ENCODE measurements around the gene PRRC2C.
"Not testable (repeated sequence)": the region's sequence is repeated elsewhere in the genome, so short reads cannot be mapped to it uniquely, and the experiment has no call there.

The PRRC2C gene

DNA sequence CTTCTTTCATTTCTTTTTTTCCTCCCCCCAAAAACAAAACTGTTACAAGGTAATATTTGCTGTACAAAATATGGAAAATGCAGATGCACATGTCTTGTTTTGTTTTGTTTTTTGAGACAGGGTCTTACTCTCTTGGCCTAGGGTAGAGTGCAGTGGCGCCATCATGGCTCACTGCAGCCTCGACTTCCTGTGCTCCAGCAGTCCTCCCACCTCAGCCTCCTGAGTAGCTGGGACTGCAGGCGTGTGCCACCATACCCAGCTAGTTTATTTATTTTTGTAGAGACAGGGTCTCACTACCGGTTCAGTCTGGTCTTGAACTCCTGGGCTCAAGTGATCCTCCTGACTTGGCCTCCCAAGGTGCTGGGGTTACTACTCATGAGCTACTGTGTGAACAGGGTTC is 15.5 kb downstream of the PRRC2C start:
- no peak for DNase-seq (ENCODE audit: low read depth)

- no peak for DNase-seq (ENCODE audit: low read depth)
These were observed 16.1 kb downstream of the PRRC2C start for GRCh38 chr1:171501305-171502024.

DNA sequence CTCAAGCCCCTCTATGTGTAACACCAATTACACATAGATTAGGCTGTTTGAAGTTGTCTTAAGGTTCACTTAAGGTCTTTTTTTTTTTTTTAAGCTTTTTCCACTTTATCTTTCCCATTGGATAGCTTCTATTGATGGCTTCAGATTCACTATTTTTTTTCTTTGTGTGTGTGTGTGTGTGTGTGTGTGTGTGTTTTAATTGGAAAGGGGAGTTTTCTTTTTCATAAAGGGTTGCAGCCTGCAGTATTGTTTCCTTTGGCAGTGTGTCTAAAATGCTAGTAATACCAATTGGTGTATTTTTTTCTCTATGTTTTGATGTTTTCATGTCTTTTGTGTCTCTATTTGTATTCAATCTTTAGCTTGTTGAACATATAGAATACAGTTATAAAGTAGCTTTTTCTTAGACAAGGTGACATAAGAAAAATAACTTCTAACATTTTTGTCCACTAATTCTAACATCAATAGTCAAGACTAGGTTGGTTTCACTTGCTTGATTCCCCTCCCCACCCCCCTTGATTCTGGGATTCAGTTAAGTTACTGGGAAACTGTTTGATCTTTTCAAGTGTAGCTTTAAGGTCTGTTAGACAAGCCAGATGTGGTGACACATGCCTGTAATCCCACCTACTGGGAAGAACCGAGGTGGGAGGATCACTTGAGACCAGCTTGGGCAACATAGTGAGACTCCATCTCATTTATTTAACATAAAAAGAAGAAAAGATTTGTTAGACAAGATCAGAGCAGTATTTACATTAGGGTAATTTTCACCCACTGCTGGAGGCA is 21.4 kb downstream of the PRRC2C start:
- no peak for DNase-seq (ENCODE audit: low read depth)

DNA sequence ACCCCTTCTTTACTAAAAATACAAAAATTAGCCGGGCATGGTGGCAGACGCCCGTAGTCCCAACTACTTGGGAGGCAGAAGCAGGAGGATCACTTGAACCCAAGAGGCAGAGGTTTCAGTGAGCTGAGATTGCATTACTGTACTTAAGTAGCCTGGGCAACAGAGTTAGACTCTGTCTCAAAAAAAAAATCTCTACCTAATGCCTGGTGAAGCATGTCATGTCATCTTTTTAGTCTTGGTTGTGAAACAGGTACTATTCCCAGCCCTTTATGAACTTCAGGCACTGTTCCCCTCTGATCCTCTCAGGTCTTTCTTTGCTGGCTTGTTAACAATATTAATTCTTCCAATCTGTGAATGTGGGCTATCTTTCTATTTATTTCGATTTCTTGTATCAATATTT is 22.1 kb downstream of the PRRC2C start:
- no peak for DNase-seq (ENCODE audit: low read depth)

DNA sequence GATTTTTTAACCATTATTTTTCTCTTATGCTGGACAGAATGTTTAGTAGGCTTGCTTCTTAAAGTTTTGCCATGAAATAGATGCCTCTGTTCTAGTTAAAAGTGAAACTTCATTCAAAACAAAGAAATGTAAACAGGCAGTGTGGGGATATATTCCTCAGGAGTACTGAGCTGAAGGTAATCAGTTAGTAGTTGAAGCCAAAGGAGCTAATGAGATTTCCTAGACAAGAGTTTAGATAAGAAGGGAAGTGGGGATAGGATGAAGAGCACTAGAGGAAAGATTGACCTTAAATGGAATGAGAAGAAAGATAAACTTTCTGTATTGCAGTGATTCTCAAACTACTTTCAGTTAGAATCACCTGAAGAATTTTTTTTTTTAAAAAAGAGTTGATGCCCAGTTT is 23.9 kb downstream of the PRRC2C start:
- no peak for DNase-seq (ENCODE audit: low read depth)

GRCh38 chr1:171513743-171514142 is 28.4 kb downstream of the PRRC2C start:
- DNase-seq (ENCODE audit: low read depth) = no peak

DNA sequence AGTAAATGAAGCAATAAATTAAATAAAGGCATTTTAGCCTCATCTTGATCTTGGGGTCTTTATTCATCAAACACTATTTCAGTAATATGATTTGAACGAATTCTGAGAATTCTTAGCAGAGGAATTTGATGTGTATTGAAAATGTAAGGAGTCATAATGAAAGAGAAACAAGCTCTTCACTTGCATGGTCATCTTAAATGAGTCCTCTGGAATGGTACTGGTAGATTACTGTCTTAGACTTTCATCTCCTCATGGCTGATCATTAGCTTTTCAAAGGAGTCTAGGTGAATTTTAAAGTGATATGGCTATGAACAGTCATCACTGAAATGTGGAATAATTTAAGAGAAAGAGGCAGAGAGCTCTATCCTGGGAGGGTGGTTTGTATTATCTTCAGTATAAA is 30.0 kb downstream of the PRRC2C start:
- no peak for DNase-seq (ENCODE audit: low read depth)

DNA sequence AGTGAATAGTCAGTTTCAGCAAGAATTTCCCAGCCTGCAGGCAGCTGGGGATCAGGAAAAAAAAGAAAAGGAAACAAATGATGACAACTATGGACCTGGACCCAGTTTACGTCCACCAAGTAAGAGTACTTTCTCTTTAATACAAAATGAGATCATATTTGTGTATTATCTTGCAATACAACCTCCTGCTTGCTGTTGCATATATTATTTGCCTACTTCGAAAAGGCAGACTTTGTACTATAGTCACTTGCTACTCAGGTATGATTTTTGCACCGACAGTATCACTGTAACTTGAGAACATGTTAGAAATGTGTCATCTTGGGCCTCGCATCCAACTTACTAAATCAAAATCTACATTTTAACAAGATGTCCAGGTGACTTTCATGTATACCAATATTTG is 30.4 kb downstream of the PRRC2C start:
- no peak for DNase-seq (ENCODE audit: low read depth)

DNA sequence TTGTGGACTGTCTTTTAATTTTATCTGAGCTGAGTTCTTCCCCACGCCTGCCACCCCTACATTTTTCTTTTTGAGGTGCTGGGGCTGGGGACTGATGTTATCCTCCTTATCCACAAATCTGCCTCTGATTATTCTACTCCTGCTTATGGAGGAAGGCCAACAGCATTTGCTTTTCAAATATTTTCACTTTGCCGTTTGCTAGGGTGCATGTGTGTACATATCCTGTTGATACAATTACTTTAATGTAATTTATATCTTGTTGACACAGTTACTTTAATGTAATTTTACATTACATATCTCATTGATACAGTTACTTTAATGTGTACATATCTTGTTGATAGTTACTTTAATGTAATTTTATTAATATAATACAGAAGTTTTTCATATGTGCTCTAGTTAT is 36.2 kb downstream of the PRRC2C start:
- no peak for DNase-seq (ENCODE audit: low read depth)

DNA sequence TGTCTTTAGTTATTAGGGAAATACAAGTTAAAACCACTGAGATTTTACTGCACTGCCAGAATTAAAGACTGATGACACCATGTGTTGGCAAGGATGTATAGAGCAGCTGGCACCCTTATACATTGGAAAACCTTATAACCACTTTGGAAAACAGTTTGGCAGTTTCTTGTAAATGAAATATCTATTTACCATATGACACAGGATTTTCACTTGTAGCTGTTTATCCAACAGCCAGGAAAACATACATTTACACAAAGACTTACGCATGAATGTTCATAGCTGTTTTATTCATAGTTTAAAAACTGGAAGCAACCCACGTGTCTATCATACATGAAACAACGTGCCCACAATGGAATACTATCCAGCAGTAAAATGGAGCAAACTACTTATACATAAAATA is 45.3 kb downstream of the PRRC2C start:
- DNase-seq (ENCODE audit: low read depth) = no peak

GRCh38 chr1:171532520-171532919 is 47.2 kb downstream of the PRRC2C start:
- DNase-seq (ENCODE audit: low read depth) = no peak

GRCh38 chr1:171545523-171545922 is 60.2 kb downstream of the PRRC2C start:
- DNase-seq (ENCODE audit: low read depth) = no peak

DNA sequence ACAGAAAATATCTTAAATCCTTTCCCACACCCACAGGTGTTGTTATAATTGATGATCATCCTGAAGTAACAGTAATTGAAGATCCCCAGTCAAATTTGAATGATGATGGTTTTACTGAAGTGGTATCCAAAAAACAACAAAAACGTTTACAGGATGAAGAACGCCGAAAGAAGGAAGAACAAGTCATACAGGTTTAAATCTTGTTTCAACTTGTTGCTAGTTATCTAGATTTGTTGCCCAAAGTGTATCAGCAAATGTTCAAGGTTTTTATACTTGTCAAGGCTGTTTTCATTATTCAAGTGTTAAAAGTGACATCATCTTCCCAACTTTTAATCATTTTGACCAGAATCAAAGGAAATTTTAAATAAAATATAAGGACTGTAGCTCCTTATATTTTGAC is 64.7 kb downstream of the PRRC2C start:
- DNase-seq (ENCODE audit: low read depth) = no peak

- DNase-seq (ENCODE audit: low read depth) = not testable (repeated sequence)
These were observed 65.3 kb downstream of the PRRC2C start for GRCh38 chr1:171550598-171551100.

- DNase-seq (ENCODE audit: low read depth) = not testable (repeated sequence)
These were observed 68.6 kb downstream of the PRRC2C start for GRCh38 chr1:171553960-171554359.

DNA sequence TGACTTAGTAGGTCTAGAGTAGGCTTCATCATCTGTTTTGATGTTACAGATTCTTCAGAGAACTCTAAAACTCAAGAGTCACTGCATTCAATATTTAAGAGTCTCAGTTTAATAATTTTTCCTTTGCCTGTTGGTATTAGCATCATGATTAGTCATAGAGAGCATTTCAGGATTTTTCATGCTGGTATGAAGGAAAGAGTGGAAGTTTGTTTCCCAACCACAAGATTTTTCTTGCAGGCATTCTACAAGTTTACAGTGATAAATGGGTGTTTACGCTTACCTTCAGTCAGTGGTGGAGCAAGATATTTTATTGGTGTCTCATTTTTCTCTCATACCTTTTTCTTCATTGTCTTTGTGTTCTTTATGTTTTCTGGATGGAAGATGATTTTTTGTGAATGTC is 78.3 kb downstream of the PRRC2C start:
- DNase-seq (ENCODE audit: low read depth) = no peak

DNA sequence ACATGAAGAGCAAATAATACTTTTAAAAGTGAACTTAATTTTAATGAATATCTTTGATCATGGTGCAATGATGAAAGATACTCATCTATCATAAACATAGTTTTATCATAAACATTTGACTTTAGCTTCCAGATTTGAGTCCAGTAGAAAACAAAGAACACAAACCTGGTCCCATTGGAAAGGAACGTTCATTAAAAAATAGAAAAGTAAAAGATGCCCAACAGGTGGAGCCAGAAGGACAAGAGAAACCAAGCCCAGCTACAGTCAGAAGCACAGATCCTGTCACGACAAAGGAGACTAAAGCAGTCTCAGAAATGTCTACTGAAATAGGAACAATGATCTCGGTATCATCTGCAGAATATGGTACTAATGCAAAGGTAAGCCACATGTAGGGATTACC is 81.1 kb downstream of the PRRC2C start:
- no peak for DNase-seq (ENCODE audit: low read depth)

DNA sequence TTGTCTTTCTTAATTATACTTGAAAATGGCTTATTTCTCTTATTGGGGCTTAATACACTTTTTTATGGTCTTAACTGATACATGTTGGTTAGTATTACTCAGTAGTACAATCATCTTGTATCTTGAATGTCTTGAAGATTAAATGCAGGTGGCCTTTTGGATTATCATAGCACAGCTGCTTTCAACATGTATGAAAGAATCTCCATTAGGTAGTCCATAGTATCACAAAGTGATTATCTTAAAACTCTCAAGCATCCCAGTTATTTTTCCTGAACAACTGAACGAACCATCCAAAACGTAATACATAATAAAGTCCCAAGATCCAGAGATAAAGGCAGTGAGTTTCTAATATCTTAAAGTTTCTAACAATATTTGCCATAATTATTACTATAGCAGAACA is 85.0 kb downstream of the PRRC2C start:
- no peak for DNase-seq (ENCODE audit: low read depth)

DNA sequence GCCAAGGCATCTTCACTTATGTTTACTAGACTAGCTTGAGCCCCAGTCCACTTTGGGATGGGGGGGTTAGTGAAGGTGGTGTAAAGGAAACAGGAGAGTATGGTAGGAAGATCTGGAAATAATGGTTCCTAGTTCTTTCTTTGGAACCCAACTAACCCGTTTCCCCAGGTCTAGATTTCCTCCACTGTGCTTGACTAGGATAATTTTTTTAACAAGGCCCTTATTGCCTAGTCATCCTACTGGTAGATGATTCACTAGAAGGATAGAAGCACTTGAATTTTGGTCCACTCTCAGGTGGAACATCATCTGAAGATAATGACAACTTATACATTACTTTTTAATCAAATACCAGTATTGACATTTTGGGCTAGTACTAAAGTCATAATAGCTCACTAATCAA is 90.8 kb downstream of the PRRC2C start:
- no peak for DNase-seq (ENCODE audit: low read depth)

- no peak for DNase-seq (ENCODE audit: low read depth)
These were observed 95.9 kb downstream of the PRRC2C start for GRCh38 chr1:171581226-171581625.

GRCh38 chr1:171581766-171582165 is 96.4 kb downstream of the PRRC2C start:
- no peak for DNase-seq (ENCODE audit: low read depth)

DNA sequence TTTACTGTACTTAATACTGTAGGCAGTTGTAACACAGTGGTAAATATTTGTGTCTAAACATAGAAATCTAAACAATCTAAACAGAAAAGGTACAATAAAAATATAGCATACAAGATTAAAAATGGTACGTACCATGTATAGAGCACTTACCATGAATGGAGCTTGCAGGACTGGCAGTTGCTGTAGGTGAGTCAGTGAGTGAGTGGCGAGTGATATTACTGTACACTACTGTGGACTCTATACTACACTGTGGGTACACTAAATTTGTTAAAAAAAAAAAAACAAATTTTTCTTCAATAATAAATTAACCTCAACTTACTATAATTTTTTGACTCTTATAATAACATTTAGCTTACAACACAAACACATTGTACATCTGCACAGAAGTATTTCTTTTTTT is 97.3 kb downstream of the PRRC2C start:
- DNase-seq (ENCODE audit: low read depth) = no peak

- no peak for DNase-seq (ENCODE audit: low read depth)
These were observed 98.4 kb downstream of the PRRC2C start for GRCh38 chr1:171583591-171584201.
